Mesendoderm (in vitro differentiated cells): Measurements from ENCODE around the gene STPG4.
A peak's percentile ranks its signal among the peaks of the same experiment; 100 is the strongest.

Source experiments
- DNase-seq: peaks from one replicate; pipeline ENCODE4 v3.0.0; 2013
- H2AK5ac ChIP-seq: 2 replicates; pipeline ENCODE4 v1.6.1; 2013; ENCODE audit warnings: low read length, inconsistent platforms
- H2BK120ac ChIP-seq: 2 replicates; pipeline ENCODE4 v1.6.1; 2013; ENCODE audit warnings: low read depth, mild to moderate bottlenecking, low read length, moderate library complexity, mixed read lengths
- H2BK15ac ChIP-seq: replicated peaks from 2 replicates; pipeline ENCODE4 v1.6.1; 2013; ENCODE audit warnings: low read depth, mild to moderate bottlenecking, moderate library complexity
- H2BK5ac ChIP-seq: 2 replicates; pipeline ENCODE4 v1.6.1; 2013; ENCODE audit warnings: low read length, inconsistent platforms
- H3K18ac ChIP-seq: 2 replicates; pipeline ENCODE4 v1.6.1; 2013; ENCODE audit warnings: mild to moderate bottlenecking, low read length, mixed read lengths
- H3K23ac ChIP-seq: one replicate; pipeline ENCODE4 v1.6.1; 2013; ENCODE audit warnings: low read length
- H3K27ac ChIP-seq: 2 replicates; pipeline ENCODE4 v1.5.1; 2013; ENCODE audit warnings: low read depth, mild to moderate bottlenecking, inconsistent platforms, low read length, moderate library complexity
- H3K27me3 ChIP-seq: 2 replicates; pipeline ENCODE4 v1.6.1; 2013; ENCODE audit warnings: low read length, control low read depth, mild to moderate bottlenecking, inconsistent platforms; ENCODE audit not compliant: insufficient read depth, poor library complexity
- H3K36me3 ChIP-seq: 2 replicates; pipeline ENCODE4 v1.6.1; 2013; ENCODE audit warnings: low read length, inconsistent platforms; ENCODE audit not compliant: control insufficient read depth, insufficient read depth
- H3K4ac ChIP-seq: one replicate; pipeline ENCODE4 v1.6.1; 2013; ENCODE audit warnings: low read depth, mild to moderate bottlenecking, low read length, moderate library complexity
- H3K4me1 ChIP-seq: 2 replicates; pipeline ENCODE4 v1.6.1; 2013; ENCODE audit warnings: low read depth, low read length, inconsistent platforms; ENCODE audit not compliant: control insufficient read depth
- H3K4me2 ChIP-seq: 2 replicates; pipeline ENCODE4 v1.6.1; 2013; ENCODE audit warnings: low read length
- H3K4me3 ChIP-seq: 2 replicates; pipeline ENCODE4 v1.5.1; 2013; ENCODE audit warnings: mild to moderate bottlenecking, low read length
- H3K56ac ChIP-seq: one replicate; pipeline ENCODE4 v1.6.1; 2013; ENCODE audit warnings: low read length
- H3K79me1 ChIP-seq: 2 replicates; pipeline ENCODE4 v1.6.1; 2013; ENCODE audit warnings: low read length, inconsistent platforms
- H3K79me2 ChIP-seq: 2 replicates; pipeline ENCODE4 v1.6.1; 2013; ENCODE audit warnings: mild to moderate bottlenecking, low read length; ENCODE audit not compliant: control insufficient read depth, insufficient read depth
- H3K9ac ChIP-seq: 2 replicates; pipeline ENCODE4 v1.6.1; 2013; ENCODE audit warnings: low read length, inconsistent platforms
- H4K5ac ChIP-seq: one replicate; pipeline ENCODE4 v1.6.1; 2013; ENCODE audit warnings: low read length
- H4K8ac ChIP-seq: one replicate; pipeline ENCODE4 v1.6.1; 2013; ENCODE audit warnings: low read depth, mild to moderate bottlenecking, control low read depth, low read length, moderate library complexity
- WGBS: extraction: QIAGEN DNeasy Blood & Tissue Kit; methylation state at CpG from one replicate; pipeline ENCODE4 v1.1.7; 2013; ENCODE audit warnings: low lambda C conversion rate, missing lambda C conversion rate; ENCODE audit not compliant: insufficient coverage; ENCODE audit errors: extremely low coverage; 5-methylcytosine and 5-hydroxymethylcytosine counted together

The STPG4 gene

GRCh38 chr2:47075361-47076125 lies 79.6 kb downstream of the STPG4 start:
- Histone ChIP-seq H3K56ac (peak overlapping the region; percentile 42), H3K4me3 (no peak overlapping the region), H4K5ac (no peak overlapping the region), H3K4ac (no peak overlapping the region), H3K9ac (no peak overlapping the region), H2BK120ac (no peak overlapping the region), H3K4me2 (no peak overlapping the region), H3K23ac (no peak overlapping the region), H3K79me2 (no peaks in the 10 kb centered on the region), H3K27ac (peak overlapping the region; percentile 18), H2BK15ac (no peak overlapping the region), H2BK5ac (no peak overlapping the region), H4K8ac (no peak overlapping the region), H3K27me3 (no peaks in the 10 kb centered on the region), H3K36me3 (no peaks in the 10 kb centered on the region), H3K4me1 (peaks cover 13% of the 10 kb centered on the region), H3K79me1 (no peaks in the 10 kb centered on the region), H3K18ac (peak overlapping the region; percentile 0), H2AK5ac (peak overlapping the region; percentile 2)
- peak; percentile 67 for DNase-seq
- no CpG with 5 or more reads among the region's 6 CpGs for WGBS

DNA sequence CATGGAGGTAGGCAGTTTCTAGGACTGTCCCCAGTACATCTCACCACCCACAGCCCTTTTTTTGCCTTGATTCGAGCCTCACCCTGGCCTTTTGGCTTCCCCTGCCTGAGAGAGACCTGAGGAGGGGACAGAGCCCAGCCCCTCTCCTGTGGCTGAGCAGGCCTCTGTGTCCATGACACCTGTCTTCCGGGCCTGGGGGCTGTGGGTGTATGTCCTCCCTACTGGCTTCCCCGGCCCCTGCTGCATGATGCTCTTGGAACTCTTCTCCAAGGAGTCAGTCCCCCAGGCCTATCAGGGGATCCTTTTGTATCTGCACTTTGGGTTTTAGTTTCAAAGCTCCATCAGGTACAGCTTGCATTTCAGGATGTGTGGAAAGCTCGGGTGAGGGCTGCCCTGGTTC lies 80.4 kb downstream of the STPG4 start:
- Histone ChIP-seq H3K36me3 (no peaks in the 10 kb centered on the region), H2BK120ac (no peak overlapping the region), H3K4ac (no peak overlapping the region), H3K9ac (no peak overlapping the region), H3K23ac (no peak overlapping the region), H3K4me2 (no peak overlapping the region), H4K8ac (no peak overlapping the region), H3K79me2 (no peaks in the 10 kb centered on the region), H3K4me3 (no peak overlapping the region), H3K56ac (no peak overlapping the region), H3K4me1 (peaks cover 17% of the 10 kb centered on the region), H2AK5ac (no peak overlapping the region), H3K27me3 (no peaks in the 10 kb centered on the region), H4K5ac (no peak overlapping the region), H2BK15ac (no peak overlapping the region), H3K79me1 (no peaks in the 10 kb centered on the region), H3K18ac (no peak overlapping the region), H3K27ac (no peak overlapping the region), H2BK5ac (no peak overlapping the region)
- no CpG with 5 or more reads among the region's 4 CpGs for WGBS
- no peak for DNase-seq

DNA sequence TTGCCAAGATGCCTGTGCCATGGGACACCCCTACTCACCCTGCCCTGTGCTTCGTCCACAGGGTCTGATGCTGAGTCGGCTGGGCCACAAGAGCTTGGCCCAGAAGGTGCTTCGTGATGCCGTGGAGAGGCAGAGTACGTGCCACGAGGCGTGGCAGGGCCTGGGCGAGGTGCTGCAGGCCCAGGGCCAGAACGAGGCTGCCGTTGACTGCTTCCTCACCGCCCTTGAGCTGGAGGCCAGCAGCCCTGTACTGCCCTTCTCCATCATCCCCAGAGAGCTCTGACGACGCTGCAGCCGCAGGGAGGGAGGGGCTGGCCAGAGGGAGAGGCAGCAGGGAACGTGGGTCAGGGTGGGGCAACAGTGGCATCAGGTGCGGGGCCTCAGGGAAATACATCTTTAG lies 81.5 kb downstream of the STPG4 start:
- Histone ChIP-seq H2BK120ac (no peak overlapping the region), H3K56ac (no peak overlapping the region), H3K9ac (no peak overlapping the region), H2BK15ac (no peak overlapping the region), H3K36me3 (no peaks in the 10 kb centered on the region), H3K4ac (no peak overlapping the region), H3K4me3 (no peak overlapping the region), H3K79me2 (no peaks in the 10 kb centered on the region), H3K4me2 (no peak overlapping the region), H3K27me3 (no peaks in the 10 kb centered on the region), H4K8ac (no peak overlapping the region), H2BK5ac (no peak overlapping the region), H3K79me1 (no peaks in the 10 kb centered on the region), H3K18ac (no peak overlapping the region), H4K5ac (no peak overlapping the region), H3K27ac (no peak overlapping the region), H3K4me1 (peaks cover 17% of the 10 kb centered on the region), H3K23ac (no peak overlapping the region), H2AK5ac (no peak overlapping the region)
- DNase-seq: no peak
- no CpG with 5 or more reads among the region's 16 CpGs for WGBS

- H3K4ac ChIP-seq: no peak overlapping the region
- H3K56ac ChIP-seq: no peak overlapping the region
- H2BK120ac ChIP-seq: no peak overlapping the region
- H3K27ac ChIP-seq: no peak overlapping the region
- no peaks in the 10 kb centered on the region for H3K79me2 ChIP-seq
- no CpG with 5 or more reads among the region's 9 CpGs for WGBS
- H4K5ac ChIP-seq: no peak overlapping the region
- no peak overlapping the region for H3K4me3 ChIP-seq
- H4K8ac ChIP-seq: no peak overlapping the region
- H3K79me1 ChIP-seq: no peaks in the 10 kb centered on the region
- H2BK15ac ChIP-seq: no peak overlapping the region
- no peak overlapping the region for H3K4me2 ChIP-seq
- no peak overlapping the region for H3K9ac ChIP-seq
- no peak overlapping the region for H3K23ac ChIP-seq
- no peak for DNase-seq
- H2AK5ac ChIP-seq: no peak overlapping the region
- H3K27me3 ChIP-seq: no peaks in the 10 kb centered on the region
- H3K18ac ChIP-seq: no peak overlapping the region
- no peaks in the 10 kb centered on the region for H3K36me3 ChIP-seq
- H3K4me1 ChIP-seq: peaks cover 17% of the 10 kb centered on the region
- no peak overlapping the region for H2BK5ac ChIP-seq
Observed at GRCh38 chr2:47073217-47073616, 81.9 kb downstream of the STPG4 start.

GRCh38 chr2:47072728-47073191 lies 82.3 kb downstream of the STPG4 start:
- H3K9ac ChIP-seq: no peak overlapping the region

More at GRCh38 chr2:47072728-47073191, 82.3 kb downstream of the STPG4 start:
- no peak overlapping the region for H4K5ac ChIP-seq
- no peak overlapping the region for H3K27ac ChIP-seq
- H3K79me1 ChIP-seq: no peaks in the 10 kb centered on the region
- no peak overlapping the region for H2BK120ac ChIP-seq
- no peak overlapping the region for H3K18ac ChIP-seq
- H2AK5ac ChIP-seq: no peak overlapping the region
- peaks cover 17% of the 10 kb centered on the region for H3K4me1 ChIP-seq
- no CpG with 5 or more reads among the region's 9 CpGs for WGBS
- H3K27me3 ChIP-seq: no peaks in the 10 kb centered on the region
- H4K8ac ChIP-seq: no peak overlapping the region
- H3K4me2 ChIP-seq: no peak overlapping the region
- no peak overlapping the region for H3K4ac ChIP-seq
- H3K36me3 ChIP-seq: no peaks in the 10 kb centered on the region
- H3K4me3 ChIP-seq: no peak overlapping the region
- H3K56ac ChIP-seq: no peak overlapping the region
- H3K23ac ChIP-seq: no peak overlapping the region
- DNase-seq: no peak
- H2BK15ac ChIP-seq: no peak overlapping the region
- no peak overlapping the region for H2BK5ac ChIP-seq
- no peaks in the 10 kb centered on the region for H3K79me2 ChIP-seq
